NCI-H226 (cell line): Measurements from ENCODE around the gene ZNF641.
"Not testable (repeated sequence)": the region's sequence is repeated elsewhere in the genome, so short reads cannot be mapped to it uniquely, and the experiment has no call there.

ENCODE experiments used
- DNase-seq: peaks from one replicate; pipeline ENCODE4 v3.0.0-alpha.2; 2015

Gene ZNF641

DNA sequence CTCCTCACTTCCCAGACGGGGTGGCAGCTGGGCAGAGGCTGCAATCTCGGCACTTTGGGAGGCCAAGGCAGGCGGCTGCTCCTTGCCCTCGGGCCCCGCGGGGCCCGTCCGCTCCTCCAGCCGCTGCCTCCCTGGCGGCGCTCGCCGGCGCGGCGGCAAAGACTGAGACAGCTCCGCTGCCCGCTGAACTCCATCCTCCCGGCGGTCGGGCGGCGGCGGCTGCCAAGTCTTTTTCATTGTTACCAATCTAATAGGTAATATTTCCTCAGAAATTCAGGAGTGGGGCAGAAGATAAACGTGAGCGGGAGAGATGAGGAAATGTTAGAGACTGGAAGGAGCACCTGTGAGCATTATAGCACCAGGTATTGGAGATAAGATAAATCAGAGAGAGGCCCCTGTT, 17.0 kb downstream of the ZNF641 start:
- DNase-seq: not testable (repeated sequence)

DNA sequence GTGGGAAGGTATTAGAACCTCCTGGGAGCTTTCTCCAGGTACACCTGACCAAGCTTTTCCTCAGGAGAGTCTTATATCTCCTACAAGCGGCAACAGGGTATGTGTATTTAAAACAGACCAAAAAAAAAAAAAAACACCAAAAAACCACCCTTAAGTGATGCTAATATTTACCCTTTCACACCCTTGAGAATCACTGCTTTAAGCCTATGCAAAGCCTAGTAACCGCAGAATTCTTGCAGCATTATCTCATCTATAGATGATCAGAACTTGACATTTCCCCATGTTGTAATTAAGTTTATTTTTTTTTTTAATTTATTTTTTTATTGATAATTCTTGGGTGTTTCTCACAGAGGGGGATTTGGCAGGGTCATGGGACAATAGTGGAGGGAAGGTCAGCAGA, 19.3 kb downstream of the ZNF641 start:
- no peak for DNase-seq

DNA sequence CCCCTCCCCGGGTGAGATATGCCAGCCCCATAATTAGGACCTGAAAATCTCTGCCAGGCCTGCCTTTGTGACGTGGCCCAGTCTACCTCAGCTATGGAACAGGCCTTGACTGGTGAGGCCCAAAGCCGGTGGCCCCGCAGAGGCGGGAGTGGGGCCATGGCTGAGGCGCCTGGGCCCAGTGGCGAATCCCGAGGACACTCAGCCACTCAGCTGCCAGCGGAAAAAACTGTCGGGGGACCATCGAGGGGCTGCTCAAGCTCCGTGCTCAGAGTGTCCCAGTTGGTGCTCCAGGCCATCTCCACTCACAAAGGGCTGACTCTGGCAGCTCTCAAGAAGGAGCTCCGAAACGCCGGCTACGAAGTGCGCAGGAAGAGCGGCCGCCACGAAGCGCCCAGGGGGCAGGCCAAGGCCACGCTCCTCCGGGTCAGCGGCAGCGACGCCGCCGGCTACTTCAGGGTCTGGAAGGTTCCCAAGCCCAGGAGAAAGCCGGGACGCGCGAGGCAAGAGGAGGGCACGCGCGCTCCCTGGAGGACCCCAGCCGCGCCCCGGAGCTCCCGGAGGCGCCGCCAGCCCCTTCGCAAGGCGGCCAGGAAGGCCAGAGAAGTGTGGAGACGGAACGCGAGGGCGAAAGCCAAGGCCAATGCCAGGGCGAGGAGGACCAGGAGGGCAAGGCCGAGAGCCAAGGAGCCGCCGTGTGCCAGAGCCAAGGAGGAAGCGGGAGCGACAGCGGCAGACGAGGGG, 21.4 kb downstream of the ZNF641 start:
- no peak for DNase-seq

DNA sequence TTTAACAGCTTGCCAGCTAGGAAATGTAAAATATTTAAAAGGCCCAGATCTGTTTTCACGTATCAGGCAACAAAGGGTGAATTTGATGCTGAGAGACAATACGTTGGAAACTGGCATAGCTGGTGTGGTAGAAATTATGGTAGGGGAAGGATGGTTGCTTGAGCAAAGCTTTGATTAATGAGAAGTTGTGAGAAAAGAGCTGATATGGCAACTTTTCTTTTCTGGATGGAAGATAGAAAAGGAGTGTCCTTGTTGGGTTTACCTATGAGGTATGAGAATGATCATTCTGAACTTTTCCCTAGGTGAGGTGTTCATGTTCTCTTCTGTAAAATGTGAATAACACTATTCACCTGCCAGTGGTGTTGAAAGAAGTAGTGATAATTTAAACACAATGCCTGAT, 34.2 kb downstream of the ZNF641 start:
- DNase-seq: no peak

DNA sequence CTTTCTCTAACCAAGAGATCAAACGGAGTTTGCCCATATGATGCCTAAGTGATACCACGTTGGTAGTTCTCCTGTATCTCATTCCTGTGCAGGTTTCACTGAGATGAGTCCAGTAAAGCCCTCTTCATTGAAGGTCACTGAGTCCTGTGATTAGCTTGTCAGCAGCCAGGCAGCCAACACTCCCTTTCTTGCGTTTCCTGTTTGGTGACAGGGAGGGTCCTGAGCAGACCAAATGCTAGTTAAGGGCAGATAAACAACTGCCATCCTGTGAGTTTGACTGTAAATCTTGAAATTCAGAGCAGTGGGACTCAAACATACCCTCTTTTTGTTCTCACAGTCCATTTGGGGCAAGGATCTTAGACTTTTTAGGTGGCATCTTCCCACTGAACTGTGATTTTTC, 39.4 kb downstream of the ZNF641 start:
- DNase-seq: no peak

DNA sequence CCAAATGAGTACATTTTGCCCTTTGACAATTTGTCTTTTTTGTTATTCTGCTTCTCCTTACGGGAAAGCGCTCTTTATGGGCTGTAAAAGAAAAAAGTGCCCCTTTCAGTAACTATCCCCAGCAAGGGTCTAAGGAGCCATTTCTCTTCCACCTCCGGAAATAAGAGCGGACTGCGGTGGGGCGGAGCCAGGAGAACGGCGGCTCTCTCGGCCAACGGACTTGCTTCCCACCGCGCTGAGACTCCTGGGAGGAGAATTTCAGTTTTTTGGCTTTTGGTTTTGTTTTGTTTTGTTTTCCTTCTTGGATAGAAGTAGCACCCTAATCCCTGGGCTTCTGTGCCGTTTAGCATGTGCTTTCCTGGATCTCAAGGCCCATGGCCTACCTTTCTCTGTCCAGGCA, 43.5 kb downstream of the ZNF641 start:
- DNase-seq: no peak

DNA sequence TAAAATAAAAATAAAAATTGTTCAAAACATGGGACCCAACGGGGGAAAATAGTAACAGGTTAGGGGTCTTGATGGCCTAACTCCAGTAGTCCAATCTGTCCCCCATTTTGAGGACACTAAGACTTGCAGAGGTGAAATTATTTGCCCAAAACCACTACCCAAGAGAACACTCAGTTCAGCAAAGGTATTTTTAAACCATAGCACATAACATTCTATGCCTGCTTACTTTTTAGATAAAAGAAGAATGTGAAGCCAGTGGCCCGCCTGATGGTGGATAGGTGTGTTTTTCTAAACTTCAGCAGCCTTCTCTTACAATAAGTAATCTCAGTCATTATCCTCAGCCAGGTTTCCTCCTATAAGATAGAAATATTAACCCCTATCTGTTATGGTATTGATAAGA, 45.5 kb downstream of the ZNF641 start:
- no peak for DNase-seq

DNA sequence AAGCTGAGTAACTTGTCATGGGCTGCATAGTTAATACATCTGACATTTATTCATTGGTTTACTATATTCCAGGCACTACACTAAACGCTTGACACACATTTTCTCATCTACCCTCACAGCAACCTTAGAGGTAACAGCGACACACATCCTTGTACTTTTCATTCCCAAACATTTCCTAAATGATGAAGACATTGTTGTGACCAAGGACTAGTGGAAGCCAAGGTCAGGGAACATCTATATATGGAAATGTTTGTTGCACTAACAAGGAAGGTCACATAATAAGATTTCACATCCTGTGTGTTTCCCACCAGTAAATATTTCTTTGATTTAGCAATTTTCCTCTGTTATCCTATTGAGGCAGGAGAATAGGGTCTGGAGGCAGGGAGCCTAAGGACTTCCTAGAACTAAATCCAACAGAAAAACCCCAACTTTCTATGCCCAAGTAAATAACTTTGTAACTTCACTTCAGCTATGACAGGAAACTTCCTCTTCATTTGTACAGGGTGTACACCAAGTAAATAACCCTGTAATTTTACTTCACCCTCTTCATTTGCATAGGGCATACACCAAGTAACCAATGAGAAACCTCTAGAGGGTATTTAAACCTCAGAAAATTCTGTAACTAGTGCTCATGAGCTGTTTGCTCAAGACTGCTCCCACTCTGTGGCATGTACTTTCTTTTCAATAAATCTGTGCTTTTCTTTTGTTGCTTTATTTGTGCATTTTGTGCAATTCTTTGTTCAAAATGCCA, 48.4 kb downstream of the ZNF641 start:
- no peak for DNase-seq

DNA sequence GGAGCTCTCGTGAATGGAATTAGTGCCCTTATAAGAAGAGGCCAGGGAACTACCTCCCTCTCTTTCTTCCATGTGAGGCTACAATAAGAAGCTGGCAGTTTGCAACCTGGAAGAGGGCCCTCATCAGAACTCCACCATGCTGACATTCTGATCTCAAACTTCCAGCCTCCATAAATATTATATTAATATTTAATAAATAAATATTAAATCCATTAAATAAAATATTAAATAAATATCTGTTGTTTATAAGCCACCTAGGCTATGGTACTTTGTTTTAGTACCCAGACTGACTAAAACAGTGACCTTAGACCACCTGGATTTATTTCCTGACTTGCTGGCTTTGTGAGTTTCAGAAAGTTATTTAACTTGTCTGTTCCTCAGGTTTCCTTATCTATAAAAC, 49.9 kb downstream of the ZNF641 start:
- DNase-seq: no peak

DNA sequence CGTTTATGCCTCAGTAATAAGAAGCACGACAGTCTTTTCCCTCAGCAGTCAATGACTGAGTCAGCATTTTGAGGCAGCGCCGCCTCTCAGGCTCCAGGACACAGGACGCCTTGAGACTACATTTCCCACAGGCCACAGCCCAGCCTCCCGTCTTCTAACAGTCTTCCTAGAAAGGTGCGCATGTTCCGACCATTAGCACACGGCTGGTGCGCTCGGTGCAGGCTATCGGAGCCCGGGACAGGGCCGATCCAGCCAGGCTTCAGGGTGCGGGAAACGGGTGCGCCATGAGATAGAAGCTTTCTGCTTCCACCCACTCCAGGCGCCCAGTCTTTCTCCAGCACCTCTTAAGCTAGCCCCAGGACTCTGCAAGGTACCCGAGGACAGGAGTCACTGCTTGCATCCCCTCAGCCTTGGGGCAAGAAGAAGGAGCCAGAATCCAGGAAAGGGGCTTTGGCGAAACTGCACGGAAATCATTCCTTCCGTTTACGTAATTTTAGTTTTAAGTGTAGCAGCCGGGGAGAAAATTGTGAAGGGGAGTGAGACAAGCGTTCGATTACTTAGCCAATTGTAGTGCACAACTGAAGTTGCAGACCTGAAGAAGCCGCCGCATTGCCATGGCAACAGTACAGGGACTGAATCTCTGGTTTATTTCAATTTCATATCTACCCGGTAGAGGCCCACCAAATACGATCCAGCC, 54.0 kb downstream of the ZNF641 start:
- DNase-seq: no peak

DNA sequence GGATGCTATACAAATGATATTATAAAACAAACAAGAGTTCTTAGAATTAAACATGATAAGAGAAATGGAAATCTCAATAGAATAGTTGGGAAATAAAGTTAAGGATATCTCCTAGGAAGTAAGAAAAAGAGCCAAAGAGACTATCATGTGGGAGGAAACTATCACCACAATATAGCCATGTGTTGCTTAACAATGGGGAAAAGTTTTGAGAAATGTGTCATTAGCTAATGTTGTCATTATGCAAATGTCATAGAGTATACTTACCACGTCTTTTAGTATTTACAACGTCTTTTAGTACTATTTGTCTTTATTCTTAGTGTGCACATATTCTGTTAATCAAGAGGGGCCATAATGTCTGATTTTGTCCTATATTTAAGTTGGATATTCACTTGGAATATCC, 58.7 kb downstream of the ZNF641 start:
- no peak for DNase-seq

DNA sequence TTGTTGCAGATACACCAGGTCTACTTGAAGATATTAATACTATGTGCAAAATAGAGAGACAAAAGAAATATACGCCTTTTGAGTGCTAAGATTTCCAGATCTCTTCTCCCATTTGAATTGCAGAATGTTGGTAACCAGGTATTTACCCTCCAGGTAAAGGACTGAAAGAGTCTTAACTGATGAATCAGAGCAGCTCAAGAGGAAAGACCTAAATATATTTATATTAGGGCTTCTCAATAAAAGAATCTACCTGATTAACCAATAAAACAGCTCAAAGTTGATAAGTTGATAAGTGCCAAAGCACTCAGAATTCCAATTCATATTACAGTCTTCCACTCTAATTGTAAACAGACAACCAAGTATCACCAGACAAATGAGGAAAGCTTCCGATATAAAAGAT, 59.2 kb downstream of the ZNF641 start:
- DNase-seq: no peak

DNA sequence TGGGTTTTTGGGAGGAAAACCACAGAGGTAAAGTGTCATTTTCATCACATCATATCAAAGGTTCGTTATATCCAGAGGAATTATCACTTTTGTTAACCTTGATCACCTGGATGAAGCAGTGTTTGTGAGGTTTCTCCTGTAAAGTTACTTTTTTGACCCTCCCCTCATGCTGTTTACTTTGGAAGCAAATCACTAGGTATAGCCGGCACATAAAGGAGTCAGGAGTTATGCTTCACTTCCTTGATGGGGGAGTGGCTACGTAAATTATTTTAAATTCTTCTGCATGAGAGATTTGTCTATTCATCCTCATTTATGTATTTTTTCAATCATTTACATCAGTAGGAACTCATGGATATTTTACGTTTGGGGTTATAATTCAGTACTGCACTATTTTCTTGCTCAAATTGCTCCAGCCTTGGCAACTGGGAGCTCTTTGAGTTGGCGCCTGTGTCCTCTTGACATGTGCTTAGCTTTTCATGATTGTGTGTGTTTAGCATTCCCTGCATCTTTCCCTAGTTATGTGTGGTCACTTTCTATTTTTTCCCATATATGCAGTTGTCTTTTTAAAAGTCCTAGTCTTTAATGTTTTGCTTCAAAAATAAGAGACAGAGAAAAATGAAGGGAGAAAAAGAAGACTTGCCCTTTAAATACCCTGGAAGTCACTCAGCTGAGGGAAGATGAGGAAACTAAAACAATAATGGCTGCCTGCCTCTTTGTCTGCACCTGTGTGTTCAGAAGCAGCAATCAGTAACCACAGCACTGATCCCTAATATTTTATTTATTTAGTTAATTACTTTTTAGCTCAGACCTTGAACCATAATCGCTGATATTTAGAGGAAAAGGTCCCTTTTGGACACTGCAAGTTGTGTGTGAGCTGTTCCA, 62.1 kb downstream of the ZNF641 start:
- DNase-seq: no peak
